ENCODE measurements around the gene GLB1L2. TPM values are rescaled to one million over a fixed set of nuclear protein-coding genes. Genes with fewer than 3 reads are reported as not detected.

The GLB1L2 gene
- total and polyA plus RNA-seq, 2 donors (not counting 1 experiment from before 2014, with no cell fraction given), result under 0.01 to 0.11 TPM

DNA sequence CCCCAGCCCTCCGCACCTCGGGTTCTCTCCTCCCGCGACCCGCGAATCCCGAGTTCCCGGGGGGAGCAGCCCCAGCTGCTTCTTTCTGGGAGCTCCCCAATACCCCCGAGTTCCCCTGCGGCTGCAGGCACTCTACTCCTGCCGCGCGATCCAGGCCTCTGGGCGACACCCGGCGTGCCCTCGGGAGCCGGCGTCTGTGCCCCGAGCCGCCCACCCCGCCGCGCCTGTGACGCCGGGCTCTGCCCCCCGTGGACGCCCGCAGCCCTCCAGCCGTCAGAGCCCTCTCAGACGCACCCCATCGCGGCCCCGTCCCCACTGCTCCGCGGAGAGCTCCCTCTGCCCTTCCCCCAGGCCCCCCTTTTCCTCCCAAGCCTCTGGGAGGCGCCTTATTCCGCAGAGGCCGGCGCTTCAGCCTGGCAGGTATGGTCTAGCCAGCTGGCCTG is 422 bp downstream of the GLB1L2 start:
- peak overlapping the region in 2 of 4 experiments; percentile 27 to 28 for H3K4me3 ChIP-seq (replicated peaks in 1 of 4; ENCODE audit: control extremely low read depth in 1 of 4, insufficient read depth in 1 of 4, low read depth in 3 of 4, low read length in 4 of 4)
- H3K4me2 ChIP-seq (ENCODE audit: extremely low read depth, insufficient read depth, low read length), result no peak overlapping the region
- no peaks in the 10 kb centered on the region for H3K9me3 ChIP-seq (ENCODE audit: control insufficient read depth, insufficient read depth, low read depth, low read length)
- H3K27me3 ChIP-seq (ENCODE audit: control insufficient read depth, insufficient read depth, low read length), result peaks cover 4% of the 10 kb centered on the region
- H3K27ac ChIP-seq (ENCODE audit: insufficient read depth, low read length), result no peak overlapping the region
- H2AFZ ChIP-seq (ENCODE audit: low read length), result no peak overlapping the region
- H3K79me2 ChIP-seq (ENCODE audit: control insufficient read depth, insufficient read depth, low read length), result no peaks in the 10 kb centered on the region
- H4K20me1 ChIP-seq (ENCODE audit: control insufficient read depth, extremely low read depth, insufficient read depth, low read length), result no peaks in the 10 kb centered on the region
- DNase-seq (ENCODE audit: low read depth in 2 of 2), result no peak
- no peaks in the 10 kb centered on the region for H3K4me1 ChIP-seq (ENCODE audit: control insufficient read depth, extremely low read depth, insufficient read depth, low read length)
- H3K36me3 ChIP-seq (ENCODE audit: control insufficient read depth, insufficient read depth, low read length), result no peaks in the 10 kb centered on the region
- H3K9ac ChIP-seq (ENCODE audit: insufficient read depth, low read length), result no peak overlapping the region
- TF ChIP-seq CTCF (conservative IDR thresholded peaks at IDR 0.05 in 1 of 2, IDR thresholded peaks at IDR 0.05 in 1 of 2; ENCODE audit: low read depth in 1 of 2, low read length in 2 of 2) (no peak), EZH2 (IDR thresholded peaks at IDR 0.05; ENCODE audit: low read length, missing control alignments) (peak; percentile 19)

GRCh38 chr11:134332782-134333181 is 994 bp downstream of the GLB1L2 start:
- DNase-seq (ENCODE audit: low read depth in 2 of 2), result no peak
- Histone ChIP-seq H3K79me2 (ENCODE audit: control insufficient read depth, insufficient read depth, low read length) (no peaks in the 10 kb centered on the region), H3K36me3 (ENCODE audit: control insufficient read depth, insufficient read depth, low read length) (no peaks in the 10 kb centered on the region), H4K20me1 (ENCODE audit: control insufficient read depth, extremely low read depth, insufficient read depth, low read length) (no peaks in the 10 kb centered on the region), H2AFZ (ENCODE audit: low read length) (no peak overlapping the region), H3K4me2 (ENCODE audit: extremely low read depth, insufficient read depth, low read length) (no peak overlapping the region), H3K27me3 (ENCODE audit: control insufficient read depth, insufficient read depth, low read length) (peaks cover 4% of the 10 kb centered on the region), H3K4me3 (replicated peaks in 1 of 4; ENCODE audit: control extremely low read depth in 1 of 4, insufficient read depth in 1 of 4, low read depth in 3 of 4, low read length in 4 of 4) (no peak overlapping the region), H3K27ac (ENCODE audit: insufficient read depth, low read length) (no peak overlapping the region), H3K9ac (ENCODE audit: insufficient read depth, low read length) (no peak overlapping the region), H3K4me1 (ENCODE audit: control insufficient read depth, extremely low read depth, insufficient read depth, low read length) (no peaks in the 10 kb centered on the region), H3K9me3 (ENCODE audit: control insufficient read depth, insufficient read depth, low read depth, low read length) (no peaks in the 10 kb centered on the region)
- no peak for TF ChIP-seq CTCF (conservative IDR thresholded peaks at IDR 0.05 in 1 of 2, IDR thresholded peaks at IDR 0.05 in 1 of 2; ENCODE audit: low read depth in 1 of 2, low read length in 2 of 2)
- TF ChIP-seq EZH2 (IDR thresholded peaks at IDR 0.05; ENCODE audit: low read length, missing control alignments), result no peak

- H4K20me1 ChIP-seq (ENCODE audit: control insufficient read depth, extremely low read depth, insufficient read depth, low read length), result no peaks in the 10 kb centered on the region
- peaks cover 4% of the 10 kb centered on the region for H3K27me3 ChIP-seq (ENCODE audit: control insufficient read depth, insufficient read depth, low read length)
- no peak for DNase-seq (ENCODE audit: low read depth in 2 of 2)
- no peaks in the 10 kb centered on the region for H3K36me3 ChIP-seq (ENCODE audit: control insufficient read depth, insufficient read depth, low read length)
- H3K27ac ChIP-seq (ENCODE audit: insufficient read depth, low read length), result no peak overlapping the region
- H3K4me2 ChIP-seq (ENCODE audit: extremely low read depth, insufficient read depth, low read length), result no peak overlapping the region
- no peak overlapping the region for H3K9ac ChIP-seq (ENCODE audit: insufficient read depth, low read length)
- no peak overlapping the region for H3K4me3 ChIP-seq (replicated peaks in 1 of 4; ENCODE audit: control extremely low read depth in 1 of 4, insufficient read depth in 1 of 4, low read depth in 3 of 4, low read length in 4 of 4)
- no peak for TF ChIP-seq CTCF (conservative IDR thresholded peaks at IDR 0.05 in 1 of 2, IDR thresholded peaks at IDR 0.05 in 1 of 2; ENCODE audit: low read depth in 1 of 2, low read length in 2 of 2)
- TF ChIP-seq EZH2 (IDR thresholded peaks at IDR 0.05; ENCODE audit: low read length, missing control alignments), result no peak
- no peak overlapping the region for H2AFZ ChIP-seq (ENCODE audit: low read length)
- H3K4me1 ChIP-seq (ENCODE audit: control insufficient read depth, extremely low read depth, insufficient read depth, low read length), result no peaks in the 10 kb centered on the region
- H3K9me3 ChIP-seq (ENCODE audit: control insufficient read depth, insufficient read depth, low read depth, low read length), result no peaks in the 10 kb centered on the region
- no peaks in the 10 kb centered on the region for H3K79me2 ChIP-seq (ENCODE audit: control insufficient read depth, insufficient read depth, low read length)
Measured at GRCh38 chr11:134333312-134333711, 1.5 kb downstream of the GLB1L2 start.
